ENCODE data around the gene CADPS. TPM values are rescaled to one million over a fixed set of nuclear protein-coding genes. Genes with fewer than 3 reads are reported as not detected.

Gene CADPS
- total RNA-seq, 2 donors from 2014 or later: 11.7 to 20.8 TPM

DNA sequence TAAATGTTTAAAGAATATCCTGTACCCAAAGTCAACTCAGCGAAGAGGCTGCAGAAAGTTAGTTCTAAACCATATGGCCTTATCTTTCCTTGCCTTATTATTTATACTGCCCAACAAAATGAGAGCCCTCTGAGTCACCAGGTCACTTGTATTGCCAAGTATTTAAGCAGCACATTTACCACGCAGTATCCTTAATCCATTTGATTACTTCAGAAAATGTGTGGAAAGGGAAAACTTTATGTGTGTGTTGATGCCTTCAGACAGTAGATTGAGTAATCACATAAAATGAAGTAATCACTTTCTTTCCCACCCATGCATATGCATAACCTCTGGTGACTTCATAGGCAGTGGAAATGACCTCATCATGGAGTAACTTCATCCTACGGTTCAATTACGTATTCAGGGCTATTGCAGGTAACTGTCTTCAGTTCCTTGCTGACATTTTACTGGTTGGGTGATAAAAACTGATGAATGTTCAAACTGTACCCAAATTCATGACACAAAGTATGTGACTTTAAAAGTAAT, 7.5 kb upstream of the CADPS start:
- Histone ChIP-seq H3K27ac (ENCODE audit: low read depth, low read length) (no peak overlapping the region), H3K4me3 (ENCODE audit: low read length) (no peak overlapping the region), H3K9me3 (ENCODE audit: control insufficient read depth, low read length) (no peaks in the 10 kb centered on the region), H3K36me3 (ENCODE audit: control insufficient read depth, insufficient read depth, low read length) (no peaks in the 10 kb centered on the region), H3K27me3 (ENCODE audit: control insufficient read depth, insufficient read depth, low read length, poor library complexity, severe bottlenecking) (no peaks in the 10 kb centered on the region), H3K4me1 (ENCODE audit: control insufficient read depth, insufficient read depth, low read length) (peaks cover 6% of the 10 kb centered on the region), H3K9ac (ENCODE audit: extremely low read depth, low read length, poor library complexity, severe bottlenecking) (no peak overlapping the region)
- Mint-ChIP-seq H3K4me3 (no peak overlapping the region), H3K27me3 (ENCODE audit: insufficient read depth) (no peaks in the 10 kb centered on the region), H3K4me1 (peaks cover 23% of the 10 kb centered on the region), H3K9me3 (no peaks in the 10 kb centered on the region), H3K36me3 (ENCODE audit: low read depth) (no peaks in the 10 kb centered on the region), H3K27ac (no peak overlapping the region)
- WGBS, 2 experiments (ENCODE audit: insufficient coverage in 1 of 2, insufficient read length in 1 of 2): 91 to 95% methylated on average over 3 to 4 of the region's 4 CpGs
- no peak for TF ChIP-seq CTCF (conservative IDR thresholded peaks at IDR 0.05)
- DNase-seq: no peak

- Mint-ChIP-seq H3K9me3 (no peaks in the 10 kb centered on the region), H3K27ac (no peak overlapping the region), H3K4me3 (peak overlapping the region; percentile 79), H3K36me3 (ENCODE audit: low read depth) (no peaks in the 10 kb centered on the region), H3K27me3 (ENCODE audit: insufficient read depth) (peaks cover 6% of the 10 kb centered on the region), H3K4me1 (peaks cover 12% of the 10 kb centered on the region)
- no peaks in the 10 kb centered on the region for H3K4me1 ChIP-seq (ENCODE audit: control insufficient read depth, insufficient read depth, low read length)
- peak overlapping the region; percentile 90 for H3K4me3 ChIP-seq (ENCODE audit: low read length)
- no peaks in the 10 kb centered on the region for H3K36me3 ChIP-seq (ENCODE audit: control insufficient read depth, insufficient read depth, low read length)
- peak; percentile 30 for TF ChIP-seq CTCF (conservative IDR thresholded peaks at IDR 0.05)
- H3K9me3 ChIP-seq (ENCODE audit: control insufficient read depth, low read length): no peaks in the 10 kb centered on the region
- peak; percentile 94 for DNase-seq
- no peak overlapping the region for H3K9ac ChIP-seq (ENCODE audit: extremely low read depth, low read length, poor library complexity, severe bottlenecking)
- no peak overlapping the region for H3K27ac ChIP-seq (ENCODE audit: low read depth, low read length)
- 0 to 1% methylated on average over 8 to 15 of the region's 17 CpGs for WGBS, 2 experiments (ENCODE audit: insufficient coverage in 1 of 2, insufficient read length in 1 of 2)
- no peaks in the 10 kb centered on the region for H3K27me3 ChIP-seq (ENCODE audit: control insufficient read depth, insufficient read depth, low read length, poor library complexity, severe bottlenecking)
Observed at GRCh38 chr3:62876064-62876463, 848 bp upstream of the CADPS start.

- no peak for DNase-seq
- no peaks in the 10 kb centered on the region for H3K9me3 Mint-ChIP-seq
- no peaks in the 10 kb centered on the region for H3K4me1 ChIP-seq (ENCODE audit: control insufficient read depth, insufficient read depth, low read length)
- H3K27me3 ChIP-seq (ENCODE audit: control insufficient read depth, insufficient read depth, low read length, poor library complexity, severe bottlenecking): no peaks in the 10 kb centered on the region
- H3K36me3 ChIP-seq (ENCODE audit: control insufficient read depth, insufficient read depth, low read length): no peaks in the 10 kb centered on the region
- no peak overlapping the region for H3K27ac Mint-ChIP-seq
- WGBS, 2 experiments (ENCODE audit: insufficient coverage in 1 of 2, insufficient read length in 1 of 2): 0% methylated on average over 1 to 18 of the region's 18 CpGs
- H3K4me1 Mint-ChIP-seq: peaks cover 12% of the 10 kb centered on the region
- no peaks in the 10 kb centered on the region for H3K9me3 ChIP-seq (ENCODE audit: control insufficient read depth, low read length)
- H3K9ac ChIP-seq (ENCODE audit: extremely low read depth, low read length, poor library complexity, severe bottlenecking): no peak overlapping the region
- TF ChIP-seq CTCF (conservative IDR thresholded peaks at IDR 0.05): no peak
- no peaks in the 10 kb centered on the region for H3K36me3 Mint-ChIP-seq (ENCODE audit: low read depth)
- H3K27me3 Mint-ChIP-seq (ENCODE audit: insufficient read depth): peaks cover 6% of the 10 kb centered on the region
- peak overlapping the region; percentile 79 for H3K4me3 Mint-ChIP-seq
- no peak overlapping the region for H3K27ac ChIP-seq (ENCODE audit: low read depth, low read length)
- H3K4me3 ChIP-seq (ENCODE audit: low read length): peak overlapping the region; percentile 90
Observed at GRCh38 chr3:62875558-62876002, 364 bp upstream of the CADPS start.

All from endodermal cell (in vitro differentiated cells).